A673 (cell line): ENCODE data around the gene SACM1L. TPM values are rescaled to one million over a fixed set of nuclear protein-coding genes. Genes with fewer than 3 reads are reported as not detected.

ENCODE experiments used
- BruUV-seq: library from RNA; stranded (reverse); fragments of 400-500 nt; replicated peaks from 2 replicates; lab custom pipeline; 2021; lab: Mats Ljungman, UMichigan
- CTCF ChIA-PET: fragments of 300-600 bp; sonication (Branson Sonifier 250); formaldehyde crosslinking; loops from one replicate; lab custom pipeline; 2022; ENCODE audit warnings: antibody characterized with exemption; lab: Charles Lee
- POLR2A ChIA-PET: fragments of 300-600 bp; sonication (Branson Sonifier 250); formaldehyde crosslinking; loops from one replicate; lab custom pipeline; 2022; ENCODE audit warnings: antibody characterized with exemption; ENCODE audit not compliant: low non-redundant PET; lab: Charles Lee
- DNase-seq: peaks from one replicate; pipeline ENCODE4 v3.0.0-alpha.2; 2015; ENCODE audit warnings: low spot score
- H3K27ac ChIP-seq: fragments of 200-600 bp; sonication (generic); 2 replicates; pipeline ENCODE4 v1.5.1; 2016; ENCODE audit warnings: mixed run types, low read depth, mild to moderate bottlenecking, mixed read lengths, antibody characterized with exemption, low read length; ENCODE audit not compliant: poor library complexity, severe bottlenecking
- H3K27me3 ChIP-seq: fragments of 200-600 bp; sonication (generic); replicated peaks from 2 replicates; pipeline ENCODE4 v1.6.1; 2017; ENCODE audit warnings: mixed run types, low read depth, mild to moderate bottlenecking, mixed read lengths, antibody characterized with exemption, low read length; ENCODE audit not compliant: insufficient read depth, poor library complexity
- H3K36me3 ChIP-seq: fragments of 200-600 bp; sonication (generic); 2 replicates; pipeline ENCODE4 v1.6.1; 2016; ENCODE audit warnings: mixed run types, mild to moderate bottlenecking, mixed read lengths, antibody characterized with exemption, low read length; ENCODE audit not compliant: insufficient read depth, poor library complexity, severe bottlenecking
- H3K4me1 ChIP-seq: fragments of 200-600 bp; sonication (generic); 2 replicates; pipeline ENCODE4 v1.6.1; 2017; ENCODE audit warnings: mixed run types, mild to moderate bottlenecking, mixed read lengths, antibody characterized with exemption, low read length; ENCODE audit not compliant: insufficient read depth, poor library complexity, severe bottlenecking
- H3K4me3 ChIP-seq: fragments of 200-600 bp; sonication (generic); 2 replicates; pipeline ENCODE4 v1.5.1; 2016; ENCODE audit warnings: low read depth, mixed run types, mild to moderate bottlenecking, mixed read lengths, low read length; ENCODE audit not compliant: poor library complexity, severe bottlenecking
- H3K9me3 ChIP-seq: fragments of 200-600 bp; sonication (generic); 2 replicates; pipeline ENCODE4 v1.6.1; 2016; ENCODE audit warnings: mixed run types, low read depth, mild to moderate bottlenecking, mixed read lengths, antibody characterized with exemption, low read length; ENCODE audit not compliant: poor library complexity, severe bottlenecking
- CTCF ChIP-seq: fragments of 300-800, 200-600 bp; sonication (generic); conservative IDR thresholded peaks from 2 replicates; pipeline ENCODE4 v1.5.1; 2017; ENCODE audit warnings: low read depth, mild to moderate bottlenecking, antibody characterized with exemption, low read length, moderate library complexity, mixed read lengths
- EZH2 ChIP-seq: fragments of 200-600 bp; sonication (generic); IDR thresholded peaks from 2 replicates; pipeline ENCODE4 v1.6.1; 2017; ENCODE audit warnings: borderline replicate concordance, low read depth, mild to moderate bottlenecking, mixed read lengths, antibody characterized with exemption, low read length; ENCODE audit not compliant: poor library complexity, severe bottlenecking
- intact Hi-C: fragments of 100-400 bp; cut with micrococcal nuclease; formaldehyde crosslinking; loops from one replicate; pipeline ENCODE4 v1.10.0; 2022; ENCODE audit not compliant: unreplicated experiment
- total RNA-seq: library from RNA; stranded (reverse); gene quantifications from 2 replicates; pipeline ENCODE4 v1.2.3, GENCODE V29; 2021

The SACM1L gene
- total RNA-seq, 1 experiment from 2014 or later, result 32.8 TPM

- Histone ChIP-seq H3K36me3 (peaks cover 9% of the 10 kb centered on the region), H3K27me3 (no peaks in the 10 kb centered on the region), H3K27ac (no peak overlapping the region), H3K9me3 (no peaks in the 10 kb centered on the region), H3K4me3 (no peak overlapping the region), H3K4me1 (no peaks in the 10 kb centered on the region)
- ChIA-PET POLR2A (no interaction called here), CTCF (no interaction called here)
- TF ChIP-seq EZH2, result no peak
- no peak for TF ChIP-seq CTCF
- intact Hi-C loops, result no loop called here
- no TSS peak for BruUV-seq
- DNase-seq, result no peak
These were observed 16.9 kb downstream of the SACM1L start for GRCh38 chr3:45705839-45706808.

GRCh38 chr3:45711931-45712330 lies 22.7 kb downstream of the SACM1L start:
- Histone ChIP-seq H3K4me3 (no peak overlapping the region), H3K27ac (no peak overlapping the region), H3K9me3 (no peaks in the 10 kb centered on the region), H3K4me1 (no peaks in the 10 kb centered on the region), H3K36me3 (no peaks in the 10 kb centered on the region), H3K27me3 (no peaks in the 10 kb centered on the region)
- TF ChIP-seq CTCF (no peak), EZH2 (no peak)
- POLR2A ChIA-PET, result no interaction called here
- CTCF ChIA-PET, result no interaction called here
- intact Hi-C loops, result no loop called here
- no TSS peak for BruUV-seq
- no peak for DNase-seq

GRCh38 chr3:45712434-45713110 lies 23.4 kb downstream of the SACM1L start:
- BruUV-seq, result no TSS peak
- no peaks in the 10 kb centered on the region for H3K27me3 ChIP-seq
- POLR2A ChIA-PET, result no interaction called here
- CTCF ChIA-PET, result no interaction called here
- H3K9me3 ChIP-seq, result no peaks in the 10 kb centered on the region
- H3K4me3 ChIP-seq, result no peak overlapping the region
- peak; percentile 16 for DNase-seq
- no peaks in the 10 kb centered on the region for H3K36me3 ChIP-seq
- no peaks in the 10 kb centered on the region for H3K4me1 ChIP-seq
- TF ChIP-seq EZH2, result no peak
- no peak for TF ChIP-seq CTCF
- intact Hi-C loops, result no loop called here
- no peak overlapping the region for H3K27ac ChIP-seq
